Measurements from ENCODE around the gene KCNJ1. TPM values are rescaled to one million over a fixed set of nuclear protein-coding genes. Genes with fewer than 3 reads are reported as not detected.

The KCNJ1 gene
- polyA plus RNA-seq = under 1 TPM; 0.07 to 0.10 TPM

GRCh38 chr11:128867277-128867676 lies at the start of gene KCNJ1:
Gene KCNJ1 (minus strand): TSS chr11:128867296. CDS start chr11:128840243, 27,053 bp downstream.
- 70 to 72% methylated on average over 8 of the region's 8 CpGs for WGBS, 2 donors
- Histone ChIP-seq H3K27me3 (ENCODE audit: control insufficient read depth in 1 of 2, insufficient read depth in 2 of 2, low read length in 2 of 2) (no peaks in the 10 kb centered on the region), H3K4me1 (ENCODE audit: control insufficient read depth in 2 of 2, insufficient read depth in 2 of 2, low read length in 1 of 2) (no peaks in the 10 kb centered on the region)

GRCh38 chr11:128916681-128917080 lies 49.6 kb upstream of the KCNJ1 start:
- Histone ChIP-seq H3K4me1 (ENCODE audit: control insufficient read depth in 2 of 2, insufficient read depth in 2 of 2, low read length in 1 of 2) (peaks cover 0 to 14% of the 10 kb centered on the region in 2 donors), H3K27me3 (ENCODE audit: control insufficient read depth in 1 of 2, insufficient read depth in 2 of 2, low read length in 2 of 2) (no peaks in the 10 kb centered on the region), H3K36me3 (ENCODE audit: control insufficient read depth in 2 of 2, insufficient read depth in 2 of 2, low read length in 1 of 2) (no peaks in the 10 kb centered on the region), H3K4me3 (ENCODE audit: low read depth in 1 of 2, low read length in 2 of 2) (no peak overlapping the region), H3K27ac (ENCODE audit: low read depth in 2 of 2, low read length in 1 of 2) (no peak overlapping the region), H3K9me3 (ENCODE audit: control insufficient read depth in 2 of 2, insufficient read depth in 1 of 2, low read depth in 1 of 2, low read length in 1 of 2) (no peaks in the 10 kb centered on the region)
- WGBS, 2 donors = 83 to 85% methylated on average over 2 of the region's 2 CpGs

More at GRCh38 chr11:128867277-128867676, at the start of gene KCNJ1:
- Histone ChIP-seq H3K9me3 (ENCODE audit: control insufficient read depth in 2 of 2, insufficient read depth in 1 of 2, low read depth in 1 of 2, low read length in 1 of 2) (peaks cover 0 to 1% of the 10 kb centered on the region in 2 donors), H3K4me3 (ENCODE audit: low read depth in 1 of 2, low read length in 2 of 2) (no peak within 1 kb of the TSS), H3K27ac (ENCODE audit: low read depth in 2 of 2, low read length in 1 of 2) (no peak within 1 kb of the TSS), H3K36me3 (ENCODE audit: control insufficient read depth in 2 of 2, insufficient read depth in 2 of 2, low read length in 1 of 2) (no peaks in the 10 kb centered on the region)

- Histone ChIP-seq H3K9me3 (ENCODE audit: control insufficient read depth in 2 of 2, insufficient read depth in 1 of 2, low read depth in 1 of 2, low read length in 1 of 2) (no peaks in the 10 kb centered on the region), H3K36me3 (ENCODE audit: control insufficient read depth in 2 of 2, insufficient read depth in 2 of 2, low read length in 1 of 2) (no peaks in the 10 kb centered on the region), H3K4me1 (ENCODE audit: control insufficient read depth in 2 of 2, insufficient read depth in 2 of 2, low read length in 1 of 2) (peaks cover 0 to 14% of the 10 kb centered on the region in 2 donors), H3K27ac (ENCODE audit: low read depth in 2 of 2, low read length in 1 of 2) (no peak overlapping the region), H3K27me3 (ENCODE audit: control insufficient read depth in 1 of 2, insufficient read depth in 2 of 2, low read length in 2 of 2) (no peaks in the 10 kb centered on the region), H3K4me3 (ENCODE audit: low read depth in 1 of 2, low read length in 2 of 2) (no peak overlapping the region)
- WGBS, 2 donors = 81 to 83% methylated on average over 3 of the region's 3 CpGs
Observed at GRCh38 chr11:128916037-128916572, 49.0 kb upstream of the KCNJ1 start.

- Histone ChIP-seq H3K36me3 (ENCODE audit: control insufficient read depth in 2 of 2, insufficient read depth in 2 of 2, low read length in 1 of 2) (no peaks in the 10 kb centered on the region), H3K27ac (ENCODE audit: low read depth in 2 of 2, low read length in 1 of 2) (peak overlapping the region in 1 of 2 donors; percentile 80), H3K27me3 (ENCODE audit: control insufficient read depth in 1 of 2, insufficient read depth in 2 of 2, low read length in 2 of 2) (no peaks in the 10 kb centered on the region), H3K9me3 (ENCODE audit: control insufficient read depth in 2 of 2, insufficient read depth in 1 of 2, low read depth in 1 of 2, low read length in 1 of 2) (no peaks in the 10 kb centered on the region), H3K4me3 (ENCODE audit: low read depth in 1 of 2, low read length in 2 of 2) (no peak overlapping the region), H3K4me1 (ENCODE audit: control insufficient read depth in 2 of 2, insufficient read depth in 2 of 2, low read length in 1 of 2) (peaks cover 0 to 14% of the 10 kb centered on the region in 2 donors)
- WGBS, 2 donors = 31 to 45% methylated on average over 6 of the region's 6 CpGs
Observed at GRCh38 chr11:128915149-128915521, 48.0 kb upstream of the KCNJ1 start.

- Histone ChIP-seq H3K27me3 (ENCODE audit: control insufficient read depth in 1 of 2, insufficient read depth in 2 of 2, low read length in 2 of 2) (no peaks in the 10 kb centered on the region), H3K9me3 (ENCODE audit: control insufficient read depth in 2 of 2, insufficient read depth in 1 of 2, low read depth in 1 of 2, low read length in 1 of 2) (no peaks in the 10 kb centered on the region), H3K4me1 (ENCODE audit: control insufficient read depth in 2 of 2, insufficient read depth in 2 of 2, low read length in 1 of 2) (peaks cover 0 to 14% of the 10 kb centered on the region in 2 donors), H3K4me3 (ENCODE audit: low read depth in 1 of 2, low read length in 2 of 2) (no peak overlapping the region), H3K27ac (ENCODE audit: low read depth in 2 of 2, low read length in 1 of 2) (peak overlapping the region; percentile 73 to 80), H3K36me3 (ENCODE audit: control insufficient read depth in 2 of 2, insufficient read depth in 2 of 2, low read length in 1 of 2) (no peaks in the 10 kb centered on the region)
- WGBS, 2 donors = 53 to 73% methylated on average over 18 of the region's 18 CpGs
Observed at GRCh38 chr11:128914216-128915148, 47.4 kb upstream of the KCNJ1 start.

- no peak overlapping the region for H3K4me3 ChIP-seq (ENCODE audit: low read depth in 1 of 2, low read length in 2 of 2)
- H3K4me1 ChIP-seq (ENCODE audit: control insufficient read depth in 2 of 2, insufficient read depth in 2 of 2, low read length in 1 of 2) = peaks cover 0 to 15% of the 10 kb centered on the region in 2 donors
- H3K36me3 ChIP-seq (ENCODE audit: control insufficient read depth in 2 of 2, insufficient read depth in 2 of 2, low read length in 1 of 2) = no peaks in the 10 kb centered on the region
- H3K9me3 ChIP-seq (ENCODE audit: control insufficient read depth in 2 of 2, insufficient read depth in 1 of 2, low read depth in 1 of 2, low read length in 1 of 2) = no peaks in the 10 kb centered on the region
- H3K27ac ChIP-seq (ENCODE audit: low read depth in 2 of 2, low read length in 1 of 2) = no peak overlapping the region
- no peaks in the 10 kb centered on the region for H3K27me3 ChIP-seq (ENCODE audit: control insufficient read depth in 1 of 2, insufficient read depth in 2 of 2, low read length in 2 of 2)
- 61 to 71% methylated on average over 5 of the region's 5 CpGs for WGBS, 2 donors
Observed at GRCh38 chr11:128913806-128914205, 46.7 kb upstream of the KCNJ1 start.

GRCh38 chr11:128911701-128912100 lies 44.6 kb upstream of the KCNJ1 start:
- Histone ChIP-seq H3K4me1 (ENCODE audit: control insufficient read depth in 2 of 2, insufficient read depth in 2 of 2, low read length in 1 of 2) (peaks cover 0 to 12% of the 10 kb centered on the region in 2 donors), H3K9me3 (ENCODE audit: control insufficient read depth in 2 of 2, insufficient read depth in 1 of 2, low read depth in 1 of 2, low read length in 1 of 2) (no peaks in the 10 kb centered on the region), H3K27ac (ENCODE audit: low read depth in 2 of 2, low read length in 1 of 2) (no peak overlapping the region), H3K4me3 (ENCODE audit: low read depth in 1 of 2, low read length in 2 of 2) (no peak overlapping the region), H3K36me3 (ENCODE audit: control insufficient read depth in 2 of 2, insufficient read depth in 2 of 2, low read length in 1 of 2) (no peaks in the 10 kb centered on the region), H3K27me3 (ENCODE audit: control insufficient read depth in 1 of 2, insufficient read depth in 2 of 2, low read length in 2 of 2) (no peaks in the 10 kb centered on the region)
- whole genome bisulfite sequencing, 2 donors = 97% methylated on average over 18 of the region's 18 CpGs

- 94 to 96% methylated on average over 17 of the region's 17 CpGs for WGBS, 2 donors
- H3K27me3 ChIP-seq (ENCODE audit: control insufficient read depth in 1 of 2, insufficient read depth in 2 of 2, low read length in 2 of 2) = no peaks in the 10 kb centered on the region
- no peaks in the 10 kb centered on the region for H3K36me3 ChIP-seq (ENCODE audit: control insufficient read depth in 2 of 2, insufficient read depth in 2 of 2, low read length in 1 of 2)
- peaks cover 0 to 12% of the 10 kb centered on the region in 2 donors for H3K4me1 ChIP-seq (ENCODE audit: control insufficient read depth in 2 of 2, insufficient read depth in 2 of 2, low read length in 1 of 2)
- H3K4me3 ChIP-seq (ENCODE audit: low read depth in 1 of 2, low read length in 2 of 2) = no peak overlapping the region
- H3K27ac ChIP-seq (ENCODE audit: low read depth in 2 of 2, low read length in 1 of 2) = no peak overlapping the region
- H3K9me3 ChIP-seq (ENCODE audit: control insufficient read depth in 2 of 2, insufficient read depth in 1 of 2, low read depth in 1 of 2, low read length in 1 of 2) = no peaks in the 10 kb centered on the region
Observed at GRCh38 chr11:128911239-128911638, 44.1 kb upstream of the KCNJ1 start.

- Histone ChIP-seq H3K36me3 (ENCODE audit: control insufficient read depth in 2 of 2, insufficient read depth in 2 of 2, low read length in 1 of 2) (no peaks in the 10 kb centered on the region), H3K9me3 (ENCODE audit: control insufficient read depth in 2 of 2, insufficient read depth in 1 of 2, low read depth in 1 of 2, low read length in 1 of 2) (no peaks in the 10 kb centered on the region), H3K4me3 (ENCODE audit: low read depth in 1 of 2, low read length in 2 of 2) (no peak overlapping the region), H3K4me1 (ENCODE audit: control insufficient read depth in 2 of 2, insufficient read depth in 2 of 2, low read length in 1 of 2) (peaks cover 0 to 12% of the 10 kb centered on the region in 2 donors), H3K27ac (ENCODE audit: low read depth in 2 of 2, low read length in 1 of 2) (no peak overlapping the region), H3K27me3 (ENCODE audit: control insufficient read depth in 1 of 2, insufficient read depth in 2 of 2, low read length in 2 of 2) (no peaks in the 10 kb centered on the region)
- 83 to 86% methylated on average over 3 of the region's 3 CpGs for WGBS, 2 donors
Observed at GRCh38 chr11:128910576-128910975, 43.5 kb upstream of the KCNJ1 start.

Data from esophagus (tissue), 2 donors.